Activated T-helper 1 cell treated with anti-CD3 and anti-CD28 coated beads, Interleukin-12 subunit alpha, Interleukin-12 subunit beta, Interleukin-2, Interleukin-4 antibody, amounts not matched to agents 30 ng/mL and 10 ng/mL and 1 ng/mL, durations not matched to agents 14 hours and 24 hours and 36 hours (primary cell): ENCODE data around the gene KISS1. TPM values are rescaled to one million over a fixed set of nuclear protein-coding genes. Genes with fewer than 3 reads are reported as not detected.
A peak's percentile ranks its signal among the peaks of the same experiment; 100 is the strongest.

Experiments
- DNase-seq: peaks from one replicate; pipeline ENCODE4 v3.0.0; 2021; ENCODE audit warnings: low spot score
- H3K27ac Mint-ChIP-seq: one replicate; pipeline ENCODE4 v1.8.0; 2021; ENCODE audit warnings: mild to moderate bottlenecking, mixed read lengths
- H3K27me3 Mint-ChIP-seq: one replicate; pipeline ENCODE4 v1.8.0; 2022; ENCODE audit warnings: mild to moderate bottlenecking, moderate library complexity, mixed read lengths; ENCODE audit not compliant: insufficient read depth
- H3K36me3 Mint-ChIP-seq: one replicate; pipeline ENCODE4 v1.8.0; 2021; ENCODE audit warnings: low read depth, mixed read lengths
- H3K4me1 Mint-ChIP-seq: one replicate; pipeline ENCODE4 v1.8.0; 2021; ENCODE audit warnings: low read depth, mixed read lengths
- H3K4me3 Mint-ChIP-seq: one replicate; pipeline ENCODE4 v1.8.0; 2021; ENCODE audit warnings: mild to moderate bottlenecking, moderate library complexity, mixed read lengths
- H3K9me3 Mint-ChIP-seq: one replicate; pipeline ENCODE4 v1.8.0; 2021; ENCODE audit warnings: mixed read lengths
- intact Hi-C: fragments of 100-400 bp; cut with micrococcal nuclease; formaldehyde crosslinking; loops from one replicate; pipeline ENCODE4 v1.15.1; 2024
- total RNA-seq: library from RNA; stranded (reverse); gene quantifications from 2 replicates; pipeline ENCODE4 v1.2.3, GENCODE V29; 2022

The KISS1 gene
- total RNA-seq, 1 donor from 2014 or later = not detected

- DNase-seq = no peak
- H3K36me3 Mint-ChIP-seq = no peaks in the 10 kb centered on the region
- no peaks in the 10 kb centered on the region for H3K4me1 Mint-ChIP-seq
- peaks cover 5% of the 10 kb centered on the region for H3K27me3 Mint-ChIP-seq
- no peak overlapping the region for H3K27ac Mint-ChIP-seq
- intact Hi-C loops = no loop called here
- no peak overlapping the region for H3K4me3 Mint-ChIP-seq
- H3K9me3 Mint-ChIP-seq = peaks cover 9% of the 10 kb centered on the region
Measured at GRCh38 chr1:204177133-204177532, 19.2 kb downstream of the KISS1 start.

GRCh38 chr1:204176049-204176448, 20.2 kb downstream of the KISS1 start:
- no peak for DNase-seq
- H3K27me3 Mint-ChIP-seq = peaks cover 1% of the 10 kb centered on the region
- H3K4me3 Mint-ChIP-seq = no peak overlapping the region
- H3K36me3 Mint-ChIP-seq = no peaks in the 10 kb centered on the region
- intact Hi-C loops = no loop called here
- peaks cover 18% of the 10 kb centered on the region for H3K9me3 Mint-ChIP-seq
- H3K4me1 Mint-ChIP-seq = no peaks in the 10 kb centered on the region
- no peak overlapping the region for H3K27ac Mint-ChIP-seq

GRCh38 chr1:204174958-204175357, 21.3 kb downstream of the KISS1 start:
- peaks cover 29% of the 10 kb centered on the region for H3K9me3 Mint-ChIP-seq
- no peak overlapping the region for H3K27ac Mint-ChIP-seq
- no peaks in the 10 kb centered on the region for H3K36me3 Mint-ChIP-seq
- H3K4me3 Mint-ChIP-seq = no peak overlapping the region
- no peaks in the 10 kb centered on the region for H3K4me1 Mint-ChIP-seq
- intact Hi-C loops = no loop called here
- no peaks in the 10 kb centered on the region for H3K27me3 Mint-ChIP-seq
- DNase-seq = no peak

GRCh38 chr1:204172404-204173029, 23.8 kb downstream of the KISS1 start:
- intact Hi-C loops = no loop called here
- Mint-ChIP-seq H3K27me3 (no peaks in the 10 kb centered on the region), H3K4me3 (no peak overlapping the region), H3K36me3 (peaks cover under 1% of the 10 kb centered on the region), H3K9me3 (peaks cover 49% of the 10 kb centered on the region), H3K27ac (no peak overlapping the region), H3K4me1 (no peaks in the 10 kb centered on the region)
- DNase-seq = no peak

GRCh38 chr1:204171751-204172178, 24.5 kb downstream of the KISS1 start:
- H3K27ac Mint-ChIP-seq = no peak overlapping the region

GRCh38 chr1:204170494-204171155, 25.7 kb downstream of the KISS1 start:
- no peaks in the 10 kb centered on the region for H3K27me3 Mint-ChIP-seq
- H3K4me1 Mint-ChIP-seq = no peaks in the 10 kb centered on the region
- no peak for DNase-seq
- H3K4me3 Mint-ChIP-seq = no peak overlapping the region
- no peak overlapping the region for H3K27ac Mint-ChIP-seq
- intact Hi-C loops = no loop called here
- H3K9me3 Mint-ChIP-seq = peaks cover 53% of the 10 kb centered on the region
- H3K36me3 Mint-ChIP-seq = peaks cover 2% of the 10 kb centered on the region

More at GRCh38 chr1:204171751-204172178, 24.5 kb downstream of the KISS1 start:
- no peak for DNase-seq
- peaks cover 53% of the 10 kb centered on the region for H3K9me3 Mint-ChIP-seq
- no peak overlapping the region for H3K4me3 Mint-ChIP-seq
- no peaks in the 10 kb centered on the region for H3K27me3 Mint-ChIP-seq
- H3K4me1 Mint-ChIP-seq = no peaks in the 10 kb centered on the region
- H3K36me3 Mint-ChIP-seq = peaks cover 2% of the 10 kb centered on the region
- intact Hi-C loops = no loop called here

- intact Hi-C loops = no loop called here
- Mint-ChIP-seq H3K4me3 (no peak overlapping the region), H3K9me3 (peaks cover 53% of the 10 kb centered on the region), H3K36me3 (peaks cover 2% of the 10 kb centered on the region), H3K27ac (no peak overlapping the region), H3K4me1 (no peaks in the 10 kb centered on the region), H3K27me3 (no peaks in the 10 kb centered on the region)
- DNase-seq = no peak
Measured at GRCh38 chr1:204169858-204170257, 26.4 kb downstream of the KISS1 start.

- H3K9me3 Mint-ChIP-seq = peaks cover 47% of the 10 kb centered on the region
- DNase-seq = no peak
Measured at GRCh38 chr1:204167730-204168129, 28.6 kb downstream of the KISS1 start.

GRCh38 chr1:204166219-204166618, 30.1 kb downstream of the KISS1 start, which contains the start of gene REN:
Gene REN (minus strand): TSS chr1:204166337. CDS start chr1:204166293, 44 bp downstream.
- peaks cover 35% of the 10 kb centered on the region for H3K9me3 Mint-ChIP-seq
- no peaks in the 10 kb centered on the region for H3K4me1 Mint-ChIP-seq
- no peak within 1 kb of the TSS for H3K27ac Mint-ChIP-seq
- H3K27me3 Mint-ChIP-seq = peaks cover 2% of the 10 kb centered on the region
- H3K36me3 Mint-ChIP-seq = peaks cover 2% of the 10 kb centered on the region
- DNase-seq = no peak
- intact Hi-C loops = no loop called here
- no peak within 1 kb of the TSS for H3K4me3 Mint-ChIP-seq

More at GRCh38 chr1:204167730-204168129, 28.6 kb downstream of the KISS1 start:
- Mint-ChIP-seq H3K4me1 (no peaks in the 10 kb centered on the region), H3K4me3 (no peak overlapping the region), H3K36me3 (peaks cover 2% of the 10 kb centered on the region), H3K27ac (no peak overlapping the region), H3K27me3 (no peaks in the 10 kb centered on the region)
- intact Hi-C loops = no loop called here

GRCh38 chr1:204162494-204163074, 33.7 kb downstream of the KISS1 start:
- DNase-seq = peak; percentile 57
- Mint-ChIP-seq H3K9me3 (peaks cover 5% of the 10 kb centered on the region), H3K4me1 (no peaks in the 10 kb centered on the region), H3K27me3 (peaks cover 4% of the 10 kb centered on the region), H3K27ac (no peak overlapping the region), H3K4me3 (no peak overlapping the region), H3K36me3 (peaks cover 2% of the 10 kb centered on the region)
- intact Hi-C loops = loop anchor here (1.0 kb wide), 5 partner anchors 45 to 645 kb away; no protein-coding TSS in a partner anchor

GRCh38 chr1:204161609-204162493, 34.4 kb downstream of the KISS1 start:
- Mint-ChIP-seq H3K4me3 (no peak overlapping the region), H3K4me1 (no peaks in the 10 kb centered on the region), H3K36me3 (no peaks in the 10 kb centered on the region), H3K27ac (no peak overlapping the region), H3K27me3 (peaks cover 4% of the 10 kb centered on the region), H3K9me3 (no peaks in the 10 kb centered on the region)
- DNase-seq = no peak
- intact Hi-C loops = loop anchor here (1.0 kb wide), 5 partner anchors 45 to 645 kb away; no protein-coding TSS in a partner anchor

- Mint-ChIP-seq H3K4me3 (no peak overlapping the region), H3K4me1 (no peaks in the 10 kb centered on the region), H3K27me3 (peaks cover 14% of the 10 kb centered on the region), H3K27ac (no peak overlapping the region), H3K36me3 (no peaks in the 10 kb centered on the region), H3K9me3 (no peaks in the 10 kb centered on the region)
- no peak for DNase-seq
- intact Hi-C loops = no loop called here
Measured at GRCh38 chr1:204157962-204158361, 38.3 kb downstream of the KISS1 start.
